ENCODE results near the gene CABP1. TPM values are rescaled to one million over a fixed set of nuclear protein-coding genes. Genes with fewer than 3 reads are reported as not detected.

The CABP1 gene
- total and polyA plus RNA-seq, 9 of the 15 experiments (the other 6 are each of a cell fraction or from before 2014, with no cell fraction given) = not detected

DNA sequence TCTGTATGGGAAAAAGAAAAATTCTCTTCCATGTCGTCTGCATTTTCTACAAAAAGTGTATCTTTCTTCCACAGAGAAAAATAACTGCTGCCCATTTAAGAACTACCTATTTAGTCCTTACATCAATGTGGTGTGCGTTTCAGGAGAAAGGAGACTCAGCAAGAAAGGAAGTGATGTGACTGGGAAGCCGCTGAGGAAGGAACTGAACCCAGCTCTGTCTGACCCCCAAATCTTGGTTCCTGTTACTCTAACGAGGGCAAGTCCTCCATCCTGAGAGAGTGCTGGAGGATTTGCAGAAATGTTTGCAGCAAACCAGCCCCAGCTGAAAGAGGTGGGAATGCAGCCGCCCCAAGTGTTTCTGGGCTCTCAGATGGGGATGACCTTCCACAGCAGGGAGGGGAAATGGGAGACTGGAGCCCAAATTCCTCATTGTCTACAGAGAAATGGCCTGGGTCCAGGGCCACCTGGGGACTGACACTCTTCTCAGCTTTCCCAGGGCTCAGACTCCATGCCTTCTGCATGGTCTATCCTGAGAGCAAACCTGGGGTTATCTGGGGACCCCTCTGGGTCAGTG, 39.8 kb downstream of the CABP1 start:
- WGBS (ENCODE audit: insufficient coverage, low coverage, missing lambda C conversion rate) = 0% methylated on average over 4 of the region's 5 CpGs
- intact Hi-C loops (cut with micrococcal nuclease) = no loop called here
- no peaks in the 10 kb centered on the region for H3K79me2 ChIP-seq (ENCODE audit: control insufficient read depth, insufficient read depth, low read length)
- no peaks in the 10 kb centered on the region for H3K9me1 ChIP-seq (ENCODE audit: control insufficient read depth, insufficient read depth, low read length)
- DNase-seq (ENCODE audit: extremely low read depth in 1 of 4, low spot score in 3 of 4) (no peak), ATAC-seq (no peak), FAIRE-seq (no peak)
- H3K4me3 ChIP-seq = no peak overlapping the region
- no peak overlapping the region for H3K27ac ChIP-seq (ENCODE audit: extremely low read depth, low read depth, low read length)
- H3K36me3 ChIP-seq (ENCODE audit: control insufficient read depth, insufficient read depth, low read length) = no peaks in the 10 kb centered on the region
- no peaks in the 10 kb centered on the region; a peak in 2 of 5 replicates for H3K4me1 ChIP-seq (replicated peaks in 1 of 2; ENCODE audit: control insufficient read depth in 2 of 2, insufficient read depth in 2 of 2, low read length in 2 of 2)
- peaks cover 16 to 28% of the 10 kb centered on the region in 2 experiments for H3K27me3 ChIP-seq (ENCODE audit: control insufficient read depth in 2 of 2, insufficient read depth in 2 of 2, low read length in 2 of 2)
- H2AFZ ChIP-seq (ENCODE audit: low read depth, low read length) = no peak overlapping the region
- BruUV-seq (replicated peaks) = no TSS peak
- ChIA-PET POLR2A (interaction anchor here (1.5 kb wide), 1 partner anchor 11 kb away, joined by 4 read pairs; no protein-coding TSS in a partner anchor), CTCF (ENCODE audit: low intra/inter-chr PET ratio) (no interaction called here)
- in situ Hi-C loops (cut with MboI) = no loop called here
- no peaks in the 10 kb centered on the region for H3K9me3 ChIP-seq (replicated peaks; ENCODE audit: control insufficient read depth, insufficient read depth, low read depth, low read length)
- H4K20me1 ChIP-seq (replicated peaks; ENCODE audit: control insufficient read depth, insufficient read depth, low read length) = no peaks in the 10 kb centered on the region
- no peak overlapping the region for H3K9ac ChIP-seq (ENCODE audit: insufficient read depth in 1 of 2, low read depth in 2 of 2, low read length in 2 of 2)
- no peak overlapping the region for H3K4me2 ChIP-seq (ENCODE audit: insufficient read depth, low read length)
- TF ChIP-seq STAG1 (CRISPR knock-in tag; IDR thresholded peaks at IDR 0.05; ENCODE audit: borderline replicate concordance) (no peak), LEF1 (IDR thresholded peaks at IDR 0.05) (no peak), KAT8 (IDR thresholded peaks at IDR 0.05; ENCODE audit: low read depth) (no peak), KDM5B (IDR thresholded peaks at IDR 0.05; ENCODE audit: insufficient replicate concordance, low read depth, low read length) (no peak), GTF3C2 (IDR thresholded peaks at IDR 0.05; ENCODE audit: borderline replicate concordance, extremely low read depth, insufficient read length) (no peak), TARDBP (IDR thresholded peaks at IDR 0.05) (no peak), TSHZ1 (CRISPR knock-in tag; IDR thresholded peaks at IDR 0.05) (no peak), RFX1 (IDR thresholded peaks at IDR 0.05) (no peak), FOXO4 (CRISPR knock-in tag; IDR thresholded peaks at IDR 0.05) (no peak), KDM4B (IDR thresholded peaks at IDR 0.05; ENCODE audit: borderline replicate concordance in 2 of 2, low read depth in 1 of 2) (no peak), GATAD2A (IDR thresholded peaks at IDR 0.05) (no peak), SMARCE1 (IDR thresholded peaks at IDR 0.05) (no peak), RAD51 (IDR thresholded peaks at IDR 0.05; ENCODE audit: borderline replicate concordance, low read depth) (no peak), ZNF589 (CRISPR knock-in tag; IDR thresholded peaks at IDR 0.05; ENCODE audit: low read depth) (no peak), ZZZ3 (IDR thresholded peaks at IDR 0.05) (no peak)
